Gastrocnemius medialis (tissue), 4 donors: Measurements from ENCODE around the gene IL34.

Experiments
- POLR2A ChIP-seq, 2 donors: fragments of 450-650 bp; IDR thresholded peaks; one replicate each; pipeline ENCODE4 v1.6.1; 2017; ENCODE audit warnings: antibody characterized with exemption in 2 of 2, mild to moderate bottlenecking in 2 of 2, moderate library complexity in 2 of 2
- TF ChIP-seq, protein P1 (sequence below), 5 experiments: fragments of 450-650 bp in 3 of 5; fragments of 200-600 bp in 2 of 5; sonication (generic) in 2 of 5; IDR thresholded peaks in 4 of 5; conservative IDR thresholded peaks in 1 of 5; 1 replicate in 4 of 5; 2 replicates in 1 of 5; pipeline ENCODE4 v1.5.1; 2016 to 2019; ENCODE audit warnings: antibody characterized with exemption in 5 of 5, mild to moderate bottlenecking in 3 of 5, moderate library complexity in 3 of 5

DNA sequence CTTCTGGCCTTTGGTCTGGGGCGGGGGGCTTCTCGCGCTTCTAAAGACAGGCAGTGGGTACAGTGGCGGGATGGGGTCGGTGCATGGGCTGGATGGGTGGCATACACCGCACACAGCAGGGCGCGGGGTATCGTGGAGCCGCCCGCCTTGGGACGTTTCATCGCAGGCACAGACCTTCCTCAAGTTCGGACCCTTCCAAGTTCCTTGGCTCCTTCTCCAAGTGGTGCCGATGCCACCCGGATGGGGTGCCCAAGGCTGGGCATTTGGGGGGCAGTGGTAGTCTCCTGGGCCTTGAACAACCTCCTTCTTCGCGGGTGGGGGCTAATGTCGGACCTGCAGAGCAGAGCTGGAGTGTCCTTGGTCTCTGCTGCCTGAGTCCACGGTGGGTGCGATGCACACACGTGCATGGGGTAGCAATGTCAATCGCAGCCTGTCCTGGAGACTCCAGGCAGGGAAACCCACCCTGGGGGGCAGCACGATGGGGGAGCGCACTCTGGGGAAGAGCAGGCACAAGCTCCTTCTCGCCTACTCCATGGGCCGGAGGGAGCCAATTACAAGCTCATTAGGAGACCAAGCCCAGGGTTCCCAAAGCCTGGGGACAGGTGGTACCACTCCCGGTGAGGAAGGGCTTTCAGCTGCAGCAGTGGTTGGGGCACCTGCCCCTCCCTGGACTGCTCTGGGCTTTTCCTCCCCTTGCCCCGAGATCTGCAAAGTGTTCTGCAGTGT, 40.2 kb downstream of the IL34 start:
- no peak for TF ChIP-seq POLR2A (IDR thresholded peaks at IDR 0.05)
- TF ChIP-seq, protein P1, sequence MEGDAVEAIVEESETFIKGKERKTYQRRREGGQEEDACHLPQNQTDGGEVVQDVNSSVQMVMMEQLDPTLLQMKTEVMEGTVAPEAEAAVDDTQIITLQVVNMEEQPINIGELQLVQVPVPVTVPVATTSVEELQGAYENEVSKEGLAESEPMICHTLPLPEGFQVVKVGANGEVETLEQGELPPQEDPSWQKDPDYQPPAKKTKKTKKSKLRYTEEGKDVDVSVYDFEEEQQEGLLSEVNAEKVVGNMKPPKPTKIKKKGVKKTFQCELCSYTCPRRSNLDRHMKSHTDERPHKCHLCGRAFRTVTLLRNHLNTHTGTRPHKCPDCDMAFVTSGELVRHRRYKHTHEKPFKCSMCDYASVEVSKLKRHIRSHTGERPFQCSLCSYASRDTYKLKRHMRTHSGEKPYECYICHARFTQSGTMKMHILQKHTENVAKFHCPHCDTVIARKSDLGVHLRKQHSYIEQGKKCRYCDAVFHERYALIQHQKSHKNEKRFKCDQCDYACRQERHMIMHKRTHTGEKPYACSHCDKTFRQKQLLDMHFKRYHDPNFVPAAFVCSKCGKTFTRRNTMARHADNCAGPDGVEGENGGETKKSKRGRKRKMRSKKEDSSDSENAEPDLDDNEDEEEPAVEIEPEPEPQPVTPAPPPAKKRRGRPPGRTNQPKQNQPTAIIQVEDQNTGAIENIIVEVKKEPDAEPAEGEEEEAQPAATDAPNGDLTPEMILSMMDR (IDR thresholded peaks at IDR 0.05 in 4 of 5, conservative IDR thresholded peaks at IDR 0.05 in 1 of 5) = no peak
